IMR-90 (cell line): ENCODE results near the gene HINT2. TPM values are rescaled to one million over a fixed set of nuclear protein-coding genes. Genes with fewer than 3 reads are reported as not detected.

ENCODE experiments used
- ATAC-seq: fragments of 200-7000 bp; cut with Tn5 transposase; 2 replicates; pipeline ENCODE4 v1.9.1; 2020; ENCODE audit warnings: low read depth, mild to moderate bottlenecking, moderate library complexity
- BruUV-seq: library from RNA; stranded (reverse); fragments of 400-500 nt; replicated peaks from 2 replicates; lab custom pipeline; 2021; lab: Mats Ljungman, UMichigan
- CTCF ChIA-PET: fragments of 300-600 bp; formaldehyde crosslinking; extraction: SDS; loops from one replicate; lab custom pipeline; 2021; ENCODE audit warnings: antibody characterized with exemption; lab: Yijun Ruan, JAX
- POLR2A ChIA-PET: fragments of 300-600 bp; sonication (Branson Sonifier 250); formaldehyde crosslinking; loops from one replicate; lab custom pipeline; 2022; ENCODE audit warnings: antibody characterized with exemption; ENCODE audit not compliant: unreplicated experiment; lab: Charles Lee
- DNase-seq: peaks from one replicate; pipeline ENCODE4 v3.0.0; 2013
- H2AFZ ChIP-seq: replicated peaks from 2 replicates; pipeline ENCODE3; 2013; ENCODE audit warnings: low read length, mild to moderate bottlenecking; ENCODE audit not compliant: poor library complexity
- H2AK5ac ChIP-seq: 2 replicates; pipeline ENCODE4 v1.6.1; 2013; ENCODE audit warnings: low read depth, low read length, inconsistent platforms
- H2AK9ac ChIP-seq: replicated peaks from 2 replicates; pipeline ENCODE3; 2013; ENCODE audit warnings: mild to moderate bottlenecking, low read depth, low read length, moderate library complexity; ENCODE audit not compliant: poor library complexity
- H2BK120ac ChIP-seq: 2 replicates; pipeline ENCODE4 v1.6.1; 2013; ENCODE audit warnings: low read depth, low read length, inconsistent platforms
- H2BK15ac ChIP-seq: 3 replicates; pipeline ENCODE4 v1.6.1; 2013; ENCODE audit warnings: low read depth, low read length, inconsistent platforms
- H2BK20ac ChIP-seq: 2 replicates; pipeline ENCODE4 v1.6.1; 2013; ENCODE audit warnings: low read depth, mild to moderate bottlenecking, inconsistent platforms, low read length, moderate library complexity
- H2BK5ac ChIP-seq: 2 replicates; pipeline ENCODE4 v1.6.1; 2013; ENCODE audit warnings: mild to moderate bottlenecking, low read depth, low read length, inconsistent platforms; ENCODE audit not compliant: poor library complexity, severe bottlenecking
- H3K14ac ChIP-seq: replicated peaks from 2 replicates; pipeline ENCODE4 v1.6.1; 2013; ENCODE audit warnings: low read depth, low read length, inconsistent platforms
- H3K18ac ChIP-seq: 2 replicates; pipeline ENCODE4 v1.6.1; 2013; ENCODE audit warnings: low read depth, low read length, control low read depth
- H3K23ac ChIP-seq: 2 replicates; pipeline ENCODE4 v1.6.1; 2013; ENCODE audit warnings: low read depth, low read length, inconsistent platforms
- H3K27ac ChIP-seq: 2 replicates; pipeline ENCODE4 v1.5.1; 2013; ENCODE audit warnings: mild to moderate bottlenecking, control low read depth, low read length; ENCODE audit not compliant: insufficient read depth
- H3K27me3 ChIP-seq: 2 replicates; pipeline ENCODE4 v1.6.1; 2013; ENCODE audit warnings: low read length; ENCODE audit not compliant: control insufficient read depth, insufficient read depth
- H3K36me3 ChIP-seq: 2 replicates; pipeline ENCODE4 v1.6.1; 2013; ENCODE audit warnings: low read length, mixed read lengths; ENCODE audit not compliant: control insufficient read depth, insufficient read depth
- H3K4ac ChIP-seq: 2 replicates; pipeline ENCODE4 v1.6.1; 2013; ENCODE audit warnings: low read depth, low read length, inconsistent platforms
- H3K4me1 ChIP-seq: 2 replicates; pipeline ENCODE4 v1.6.1; 2013; ENCODE audit warnings: low read length, mixed read lengths; ENCODE audit not compliant: control insufficient read depth, insufficient read depth
- H3K4me2 ChIP-seq: 2 replicates; pipeline ENCODE4 v1.6.1; 2013; ENCODE audit warnings: low read depth, mild to moderate bottlenecking, control low read depth, low read length, moderate library complexity
- H3K4me3 ChIP-seq: 2 replicates; pipeline ENCODE4 v1.5.1; 2013; ENCODE audit warnings: low read depth, mild to moderate bottlenecking, control low read depth, low read length, moderate library complexity; ENCODE audit not compliant: insufficient read depth
- H3K56ac ChIP-seq: 2 replicates; pipeline ENCODE4 v1.6.1; 2013; ENCODE audit warnings: low read length, inconsistent platforms; ENCODE audit not compliant: insufficient read depth; ENCODE audit errors: extremely low read depth
- H3K79me1 ChIP-seq, 2 experiments: 2 replicates each; pipeline ENCODE4 v1.6.1; 2013; ENCODE audit warnings: low read length in 2 of 2, inconsistent platforms in 1 of 2, low read depth in 1 of 2
- H3K9ac ChIP-seq: 2 replicates; pipeline ENCODE4 v1.6.1; 2013; ENCODE audit warnings: low read depth, low read length, control low read depth
- H3K9me1 ChIP-seq: 2 replicates; pipeline ENCODE4 v1.6.1; 2013; ENCODE audit warnings: low read length, inconsistent platforms; ENCODE audit not compliant: insufficient read depth
- H3K9me3 ChIP-seq: 2 replicates; pipeline ENCODE4 v1.6.1; 2013; ENCODE audit warnings: low read length; ENCODE audit not compliant: control insufficient read depth, insufficient read depth
- H4K20me1 ChIP-seq: 2 replicates; pipeline ENCODE4 v1.6.1; 2013; ENCODE audit warnings: low read length, inconsistent platforms; ENCODE audit not compliant: insufficient read depth
- H4K5ac ChIP-seq: 2 replicates; pipeline ENCODE4 v1.6.1; 2013; ENCODE audit warnings: mild to moderate bottlenecking, low read depth, low read length, control low read depth
- H4K8ac ChIP-seq, 2 experiments: 2 replicates each; pipeline ENCODE4 v1.6.1; 2013; ENCODE audit warnings: low read depth in 2 of 2, low read length in 2 of 2, control low read depth in 1 of 2, inconsistent platforms in 1 of 2
- H4K91ac ChIP-seq: 2 replicates; pipeline ENCODE4 v1.6.1; 2013; ENCODE audit warnings: low read depth, low read length, inconsistent platforms; ENCODE audit not compliant: insufficient read depth
- CEBPB ChIP-seq: IDR thresholded peaks from 2 replicates; pipeline ENCODE4 v1.6.1; 2012; ENCODE audit warnings: low read depth, low read length, improper control_type of control experiment
- RFX5 ChIP-seq: IDR thresholded peaks from 2 replicates; pipeline ENCODE4 v1.8.0; 2012; ENCODE audit warnings: low read depth, mild to moderate bottlenecking, low read length, moderate library complexity
- WGBS, 2 experiments: methylation state at CpG; one replicate each; pipeline versions ENCODE4 v1.1.5 to v1.1.7; 2013; ENCODE audit warnings: missing lambda C conversion rate in 2 of 2; ENCODE audit not compliant: insufficient read length in 1 of 2; ENCODE audit errors: extremely low coverage in 2 of 2; 5-methylcytosine and 5-hydroxymethylcytosine counted together
- dilution Hi-C: fragments of 300-500 bp; cut with HindIII; formaldehyde crosslinking; loops from one replicate; pipeline ENCODE4 v1.14.3; 2018; ENCODE audit warnings: low sequenced_read_pairs; ENCODE audit not compliant: unreplicated experiment
- in situ Hi-C: fragments of 300-500 bp; cut with MboI; formaldehyde crosslinking; loops from 3 replicates; pipeline ENCODE4 v1.14.3; 2019; ENCODE audit warnings: low sequenced_read_pairs, inconsistent platforms, mixed read lengths
- intact Hi-C: fragments of 100-400 bp; cut with micrococcal nuclease; formaldehyde crosslinking; loops from 2 replicates; pipeline ENCODE4 v1.10.0; 2022
- polyA plus RNA-seq, 3 experiments: library from polyadenylated mRNA; depleted of rRNA; stranded (reverse); fragments of >200 nt; gene quantifications; 2 replicates each; pipeline ENCODE4 v1.2.3, GENCODE V29; 2012; ENCODE audit warnings: low replicate concordance in 1 of 3
- total RNA-seq: library from RNA; depleted of rRNA; stranded (reverse); fragments of >200 nt; gene quantifications from 2 replicates; pipeline ENCODE4 v1.2.3, GENCODE V29; 2012

Gene HINT2
- total and polyA plus RNA-seq, 2 of the 4 experiments (the other 2 are of a cell fraction), result 7.5 to 20.6 TPM

DNA sequence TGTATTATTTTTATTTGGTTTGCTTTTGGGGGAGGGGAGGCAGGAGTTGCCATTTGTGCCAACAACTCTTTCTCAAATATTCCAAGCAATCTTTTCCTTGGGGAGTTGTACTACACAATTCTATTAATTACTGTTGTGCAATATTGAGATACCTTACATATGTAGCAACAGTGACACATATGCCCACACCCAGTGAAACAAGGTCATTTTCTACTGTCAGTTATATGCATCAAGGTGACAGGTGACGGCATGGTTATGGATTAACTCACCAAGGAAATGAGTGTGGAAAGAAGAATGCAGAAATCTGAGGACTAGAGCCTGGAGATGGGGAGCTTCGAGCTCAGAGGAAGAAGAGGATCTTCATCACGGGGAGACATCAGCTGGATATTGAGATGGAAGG, 42.9 kb downstream of the HINT2 start:
- Histone ChIP-seq H2BK5ac (no peak overlapping the region), H3K27me3 (peaks cover 28% of the 10 kb centered on the region), H3K36me3 (no peaks in the 10 kb centered on the region), H3K4me1 (peaks cover 1% of the 10 kb centered on the region; the same call in 1 of the 2 replicates), H2AK9ac (no peak overlapping the region), H3K4ac (no peak overlapping the region), H2AK5ac (no peak overlapping the region), H3K9me3 (no peaks in the 10 kb centered on the region), H3K14ac (no peak overlapping the region), H3K18ac (no peak overlapping the region), H4K8ac (no peak overlapping the region), H4K5ac (no peak overlapping the region), H2BK15ac (no peak overlapping the region), H3K4me3 (no peak overlapping the region), H3K79me1 (no peaks in the 10 kb centered on the region), H3K23ac (no peak overlapping the region), H4K20me1 (no peaks in the 10 kb centered on the region), H3K9ac (no peak overlapping the region), H3K4me2 (no peak overlapping the region), H4K91ac (no peak overlapping the region), H3K27ac (no peak overlapping the region), H2BK20ac (no peak overlapping the region), H2BK120ac (no peak overlapping the region), H3K56ac (no peak overlapping the region), H3K9me1 (no peaks in the 10 kb centered on the region), H2AFZ (no peak overlapping the region)
- dilution Hi-C loops (no loop called here), intact Hi-C loops (no loop called here), in situ Hi-C loops (no loop called here)
- no TSS peak for BruUV-seq
- no CpG with 5 or more reads among the region's 3 CpGs for WGBS, 2 experiments
- CTCF ChIA-PET, result no interaction called here
- no peak for DNase-seq
- POLR2A ChIA-PET, result no interaction called here
- TF ChIP-seq CEBPB (peak; percentile 70), RFX5 (no peak)
- ATAC-seq, result no peak
